ENCODE results near the gene RHCE.
"Not testable (repeated sequence)": the region's sequence is repeated elsewhere in the genome, so short reads cannot be mapped to it uniquely, and the experiment has no call there.

Gene RHCE

DNA sequence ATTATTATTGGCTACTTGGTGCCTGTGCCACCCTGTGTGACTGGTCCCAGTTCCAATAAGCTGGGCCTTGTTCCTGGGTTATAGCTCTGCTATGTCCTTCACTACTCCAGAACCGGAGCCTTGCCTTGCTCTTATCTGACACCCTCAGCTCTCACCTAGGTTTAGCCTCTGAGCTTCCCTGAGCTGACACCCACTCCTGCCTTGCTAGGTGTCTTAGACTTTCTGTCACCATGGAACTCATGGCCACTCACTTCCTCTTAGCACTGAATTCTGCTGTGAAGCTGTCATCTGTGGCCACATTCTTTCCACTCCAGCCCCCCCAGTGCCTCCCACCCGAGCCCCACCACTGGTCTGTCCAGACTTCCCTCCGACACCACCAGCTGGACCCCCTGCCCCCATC is 30.9 kb downstream of the RHCE start:
- not testable (repeated sequence) for DNase-seq

DNA sequence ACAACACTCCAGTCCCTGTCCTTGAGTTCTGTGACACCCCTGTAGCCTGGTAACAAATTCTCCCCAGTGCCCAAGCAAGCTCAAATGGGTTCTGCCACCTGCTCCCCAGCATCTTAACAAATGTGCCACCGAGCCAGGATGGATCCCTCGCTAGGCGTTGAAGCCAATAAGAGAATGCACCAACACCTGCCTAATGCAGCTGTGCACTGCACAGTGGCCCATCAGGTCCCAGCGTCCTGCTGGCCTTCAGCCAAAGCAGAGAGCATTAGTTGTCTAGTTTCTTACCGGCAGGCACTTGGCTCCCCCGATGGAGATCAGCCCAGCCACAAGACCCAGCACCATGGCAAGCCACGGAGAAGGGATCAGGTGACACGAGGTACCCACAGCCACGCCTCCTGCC is 31.9 kb downstream of the RHCE start:
- not testable (repeated sequence) for DNase-seq

DNA sequence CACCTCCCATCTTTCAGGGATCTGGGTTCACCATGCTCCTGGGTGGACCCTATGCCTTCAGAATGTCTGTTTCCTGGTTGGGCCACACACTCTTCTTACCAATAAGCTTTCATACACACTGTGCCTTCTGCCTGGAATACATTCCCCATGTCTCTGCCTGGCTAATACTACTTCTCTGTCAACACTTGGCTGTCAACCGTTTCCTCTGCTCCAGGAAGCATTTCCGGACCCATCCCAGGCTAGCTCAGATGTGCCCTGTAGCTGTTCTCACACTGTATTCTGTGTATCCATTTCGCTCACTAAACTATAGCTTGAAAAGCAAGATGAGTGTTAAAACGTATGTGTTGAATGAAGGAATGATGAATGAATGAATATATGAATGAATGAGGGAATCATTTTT is 33.5 kb downstream of the RHCE start:
- DNase-seq = not testable (repeated sequence)

DNA sequence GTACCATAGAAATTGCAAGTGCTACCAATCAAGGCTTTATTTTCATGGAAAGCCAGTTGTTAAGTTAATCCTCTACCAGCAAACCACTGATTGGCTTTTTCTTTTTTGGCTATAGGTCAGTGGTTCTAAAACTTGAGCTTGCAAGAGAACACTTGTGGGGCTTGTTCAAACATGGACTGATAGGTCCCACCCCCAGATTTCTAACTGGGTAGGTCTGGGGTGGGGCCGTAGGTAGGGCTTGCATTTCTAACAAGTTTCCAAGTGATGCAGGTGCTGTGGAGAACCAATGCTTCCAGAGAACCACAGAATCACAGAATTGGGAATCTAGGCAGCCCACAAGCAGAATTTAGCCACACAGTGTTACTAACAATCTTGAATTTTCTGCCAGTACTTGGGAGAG is 36.8 kb downstream of the RHCE start:
- DNase-seq = not testable (repeated sequence)

DNA sequence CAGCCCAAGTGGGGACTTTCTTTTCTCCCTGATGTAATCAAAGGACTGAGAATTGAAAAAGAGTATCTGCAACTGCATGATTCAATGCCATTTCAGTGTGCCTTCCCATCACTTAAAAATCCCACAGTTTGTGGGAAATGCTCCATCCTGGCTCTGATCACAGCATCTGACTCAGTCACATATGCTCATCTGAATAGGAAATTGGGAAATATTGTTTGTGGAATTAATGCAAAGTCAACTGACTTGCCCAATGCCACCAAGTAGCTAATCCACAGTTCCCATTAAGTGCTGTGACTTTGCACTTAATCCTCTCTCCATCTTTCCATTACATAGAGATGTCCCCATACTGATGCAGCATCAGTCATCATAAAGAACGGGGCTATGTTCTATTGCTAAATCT is 37.5 kb downstream of the RHCE start:
- DNase-seq = not testable (repeated sequence)

DNA sequence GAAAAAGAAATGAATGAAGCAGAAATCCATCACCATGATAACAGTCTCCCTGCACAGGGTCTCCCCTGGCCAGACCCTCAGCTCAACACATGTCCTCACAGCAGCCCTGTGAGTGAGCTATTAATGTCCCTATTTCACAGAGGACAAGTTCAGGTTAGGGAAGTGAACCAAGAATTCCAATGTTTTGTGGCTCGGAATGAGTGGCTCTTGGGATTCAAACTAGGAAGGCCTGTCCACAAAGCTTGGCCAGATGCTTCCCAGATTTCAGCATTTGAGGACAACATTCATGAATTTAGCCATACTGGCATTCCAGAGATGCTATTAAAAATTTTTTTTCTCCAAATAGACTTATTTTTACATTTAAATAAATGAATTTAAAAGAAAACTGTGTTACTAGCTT is 38.1 kb downstream of the RHCE start:
- DNase-seq = not testable (repeated sequence)

DNA sequence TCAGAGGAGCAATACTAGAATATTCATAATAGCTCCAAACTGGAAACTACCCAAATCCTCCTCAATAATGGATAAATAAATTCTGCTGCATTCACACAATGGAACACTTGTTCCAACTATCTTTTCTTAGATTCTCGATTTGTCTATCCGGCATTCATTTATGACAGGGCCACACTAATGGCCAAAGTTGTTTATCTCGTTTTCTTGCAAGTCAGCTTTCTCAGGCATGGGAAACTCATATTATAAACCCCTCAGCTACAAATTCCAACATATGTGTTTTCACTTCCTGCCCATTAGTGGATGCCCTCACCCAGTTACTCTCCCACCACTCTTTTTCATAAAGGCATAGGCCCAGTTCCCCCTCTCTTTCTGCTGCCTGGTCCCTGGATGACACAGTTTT is 42.3 kb downstream of the RHCE start:
- not testable (repeated sequence) for DNase-seq

DNA sequence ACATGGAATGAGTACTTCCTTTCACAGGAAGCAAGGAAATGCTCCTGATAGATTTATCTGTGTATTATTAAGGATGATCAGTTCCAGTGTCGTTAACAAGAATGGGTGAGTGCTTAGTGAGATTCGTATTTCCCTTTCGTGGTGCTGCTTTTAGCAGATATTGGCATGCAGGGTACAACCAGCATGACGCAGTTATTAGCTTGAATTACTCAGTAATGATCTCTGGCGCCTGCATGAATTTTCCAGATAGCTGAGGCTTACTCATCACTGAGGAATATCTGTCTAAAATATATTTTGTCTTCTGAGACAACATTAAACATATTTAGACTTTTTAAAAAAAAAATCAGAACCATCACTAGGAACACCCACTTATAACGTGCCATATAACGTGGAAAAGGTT is 48.9 kb downstream of the RHCE start:
- not testable (repeated sequence) for DNase-seq

DNA sequence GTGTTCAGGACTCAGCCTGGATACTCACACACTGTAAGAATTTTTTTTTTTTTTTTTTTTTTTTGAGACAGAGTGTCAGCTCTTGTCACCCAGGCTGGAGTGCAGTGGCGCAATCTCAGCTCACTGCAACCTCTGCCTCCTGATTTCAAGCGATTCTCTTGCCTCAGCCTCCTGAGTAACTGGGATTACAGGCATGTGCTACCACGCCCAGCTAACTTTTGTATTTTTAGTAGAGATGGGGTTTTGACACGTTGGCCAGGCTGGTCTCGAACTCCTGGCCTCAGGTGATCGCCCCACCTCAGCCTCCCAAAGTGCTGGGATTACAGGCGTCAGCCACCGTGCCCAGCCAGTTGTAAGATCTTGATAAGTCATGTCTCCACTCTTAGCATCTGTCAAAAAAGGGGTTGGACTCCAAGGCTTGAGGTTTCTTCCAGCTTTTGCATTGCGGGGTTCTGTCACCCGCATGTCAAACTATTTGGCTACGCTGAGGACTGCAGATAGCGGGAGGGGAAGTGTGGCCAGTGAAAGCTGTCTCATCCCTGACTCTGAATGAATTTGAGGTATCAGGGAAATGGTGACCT is 50.8 kb downstream of the RHCE start:
- not testable (repeated sequence) for DNase-seq

DNA sequence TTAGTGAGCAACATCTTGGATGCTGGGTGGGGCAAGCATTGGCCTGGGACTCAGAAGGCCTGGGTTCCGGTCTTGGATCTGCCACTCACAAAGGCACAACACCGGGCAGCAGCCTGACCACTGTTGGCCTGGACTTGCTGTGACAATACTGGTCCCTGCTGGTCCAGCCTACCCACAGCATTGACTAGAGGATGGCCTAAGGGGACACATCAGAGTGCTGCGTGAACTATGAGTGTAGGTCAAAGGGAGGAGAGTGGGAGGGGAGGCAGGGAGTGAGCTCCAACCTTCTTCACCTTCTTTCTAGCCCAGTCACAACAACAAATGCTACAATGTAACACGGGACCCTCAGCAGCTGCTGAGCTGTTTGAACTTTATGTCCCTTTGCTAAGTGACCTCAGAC is 51.4 kb downstream of the RHCE start:
- DNase-seq = no peak

DNA sequence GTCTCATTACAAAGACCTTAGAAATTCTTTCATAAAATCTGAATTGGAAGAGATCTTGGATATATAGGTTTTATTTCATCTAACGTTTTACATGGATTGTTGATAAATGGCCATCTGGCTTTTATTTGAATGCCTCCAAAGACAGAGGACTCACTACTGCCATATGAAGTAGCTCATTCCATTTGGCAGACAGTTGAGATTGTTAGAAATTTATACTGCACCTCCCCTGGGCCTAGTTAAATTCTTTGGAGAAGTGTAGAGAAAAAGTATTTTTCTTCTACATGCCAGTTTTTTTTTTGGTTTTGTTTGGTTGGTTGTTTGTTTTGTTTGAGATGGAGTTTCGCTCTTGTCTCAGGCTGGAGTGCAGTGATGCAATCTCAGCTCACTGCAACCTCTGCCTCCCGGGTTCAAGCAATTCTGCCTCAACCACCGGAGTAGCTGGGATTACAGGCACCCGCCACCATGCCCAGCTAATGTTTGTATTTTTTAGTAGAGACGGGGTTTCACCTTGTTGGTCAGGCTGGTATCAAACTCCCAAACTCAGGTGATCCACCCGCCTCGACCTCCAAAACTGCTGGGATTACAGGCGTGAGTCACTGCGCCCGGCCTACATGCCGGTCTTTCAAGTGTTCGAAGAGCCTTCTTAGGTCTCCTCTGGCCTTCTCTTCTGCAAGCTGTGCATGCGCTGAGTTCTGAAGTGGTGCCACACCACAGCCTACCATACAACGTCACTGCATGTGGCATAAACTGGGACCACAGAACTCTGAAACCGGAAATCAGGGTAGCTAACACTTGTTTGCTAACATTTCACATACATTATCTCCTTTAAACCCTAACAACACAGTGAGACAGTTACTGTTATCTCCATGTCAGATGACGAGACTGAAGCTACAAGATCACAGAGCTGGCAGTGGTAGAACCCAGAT is 57.7 kb downstream of the RHCE start:
- DNase-seq = not testable (repeated sequence)

DNA sequence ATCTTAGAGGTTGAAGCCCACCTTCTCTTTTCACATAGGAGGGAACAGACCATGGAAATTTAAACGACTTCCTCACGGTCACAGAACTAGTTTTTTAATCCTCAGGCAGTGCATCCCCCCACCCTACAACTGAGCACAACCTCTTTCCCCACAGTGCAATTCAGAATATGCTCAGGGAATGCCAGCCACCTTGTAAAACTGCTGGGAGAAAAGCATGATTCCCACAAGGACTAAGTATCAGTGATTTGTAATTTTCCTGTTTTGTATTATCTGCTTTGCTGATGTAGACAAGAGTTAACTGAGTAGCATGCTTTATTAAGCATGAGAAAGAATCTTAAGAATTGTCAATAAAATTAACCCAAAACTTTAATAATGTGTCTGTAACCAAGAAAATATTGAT is 58.7 kb downstream of the RHCE start:
- no peak for DNase-seq

DNA sequence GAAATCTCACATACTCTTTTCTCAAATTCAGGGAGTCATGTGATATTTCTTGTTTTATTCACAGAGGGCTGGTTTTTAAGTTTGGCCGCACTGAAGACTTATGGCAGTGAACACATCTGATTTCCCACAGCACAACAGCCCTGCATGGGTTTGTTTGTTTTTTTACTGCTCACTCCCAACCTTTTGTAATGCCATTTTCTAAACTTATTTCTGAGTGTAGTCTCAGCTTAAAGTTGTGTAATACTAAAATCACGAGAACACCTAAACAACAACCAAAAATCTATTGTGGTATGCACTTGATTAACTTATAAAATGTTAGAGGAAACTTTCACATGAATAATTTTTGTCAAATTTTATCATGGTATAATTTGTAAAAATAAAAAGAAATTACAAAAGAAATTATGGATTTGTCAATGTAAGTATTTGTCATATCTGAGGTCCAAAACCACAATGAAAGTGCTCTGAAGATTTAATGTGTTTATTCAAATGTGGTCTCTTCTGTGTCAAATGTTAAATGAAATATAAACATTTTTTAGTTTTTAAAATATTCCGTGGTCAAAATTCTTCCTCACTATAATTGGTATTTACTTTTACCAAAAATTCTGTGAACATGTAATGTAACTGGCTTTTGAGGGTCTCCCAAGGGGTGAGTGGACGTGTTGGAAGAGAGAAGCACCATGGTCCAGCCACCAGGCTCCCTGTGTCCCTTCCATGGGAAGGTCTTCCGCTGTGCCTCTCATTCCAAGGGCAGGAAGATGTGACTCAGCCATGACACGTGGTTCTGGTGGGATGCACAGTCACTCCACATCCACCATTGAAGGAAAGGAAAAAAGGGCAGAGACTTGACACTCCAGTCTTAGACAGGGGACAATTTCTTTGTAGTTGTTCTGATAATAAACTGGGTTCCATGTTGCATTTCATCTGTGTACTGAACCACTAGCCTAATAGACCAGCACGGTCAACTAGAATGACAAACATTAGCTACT is 59.7 kb downstream of the RHCE start:
- DNase-seq = no peak

DNA sequence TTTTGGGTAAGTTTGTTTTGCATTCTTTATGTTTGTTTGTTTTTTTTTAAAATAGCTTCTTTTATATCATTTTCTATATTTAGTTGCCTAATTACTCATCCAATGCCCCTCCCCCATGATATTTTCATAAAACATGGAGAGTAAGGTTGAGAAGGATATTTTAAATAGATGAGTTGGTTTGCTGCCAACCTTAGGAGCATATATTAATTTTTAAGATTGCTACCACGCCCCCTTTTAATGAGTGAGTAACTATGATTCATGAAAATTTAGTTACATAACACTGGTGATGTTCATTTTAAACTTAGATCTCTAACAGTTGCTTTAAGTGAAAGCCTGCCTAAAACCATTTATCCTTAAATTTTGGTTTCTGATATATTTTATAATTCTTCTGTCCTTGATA is 63.8 kb downstream of the RHCE start:
- DNase-seq = no peak

DNA sequence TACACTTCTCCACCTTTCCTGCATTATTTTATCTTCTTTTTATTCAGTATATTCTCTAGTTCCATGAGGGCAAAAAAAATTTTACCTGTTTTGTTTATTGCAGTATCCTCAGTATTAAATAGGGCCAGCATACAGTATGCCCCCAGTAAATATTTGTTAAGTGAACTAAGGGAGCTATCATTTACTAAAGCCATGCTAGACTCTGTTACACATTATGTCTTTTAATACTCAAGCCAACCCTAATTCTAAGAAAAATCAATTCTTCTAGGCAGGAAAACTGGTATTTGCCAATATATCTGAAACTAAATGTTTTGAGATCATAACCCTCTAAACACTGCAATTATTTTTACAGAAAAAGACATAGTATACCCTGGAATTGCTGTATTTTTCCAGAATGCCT is 64.2 kb downstream of the RHCE start:
- no peak for DNase-seq

DNA sequence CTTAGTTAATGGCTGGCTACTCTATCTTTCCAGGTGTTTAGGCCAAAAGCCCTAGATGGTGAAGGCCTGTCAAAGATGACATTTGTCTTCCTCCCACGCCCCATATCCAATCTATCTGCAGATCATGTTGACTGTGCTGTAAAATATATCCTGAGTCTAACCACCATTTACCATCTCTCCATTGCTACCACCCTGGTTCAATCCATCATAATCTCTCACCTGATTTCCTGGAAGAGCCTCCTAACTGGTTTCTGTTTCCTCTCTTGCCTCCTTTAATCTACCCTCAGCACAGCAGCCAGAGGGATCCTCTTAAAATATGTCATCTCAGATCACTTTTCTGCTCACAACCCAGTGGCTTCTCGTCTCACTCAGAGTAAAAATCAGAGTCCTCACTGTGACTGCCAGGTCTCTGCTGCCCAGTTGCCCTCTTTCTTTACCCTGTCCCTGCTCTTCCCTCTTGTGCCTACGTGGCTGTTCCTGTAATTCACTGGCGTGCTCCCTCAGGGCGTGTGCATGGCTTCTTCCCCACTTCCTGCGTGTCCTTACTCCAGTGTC is 64.7 kb downstream of the RHCE start:
- DNase-seq = no peak

DNA sequence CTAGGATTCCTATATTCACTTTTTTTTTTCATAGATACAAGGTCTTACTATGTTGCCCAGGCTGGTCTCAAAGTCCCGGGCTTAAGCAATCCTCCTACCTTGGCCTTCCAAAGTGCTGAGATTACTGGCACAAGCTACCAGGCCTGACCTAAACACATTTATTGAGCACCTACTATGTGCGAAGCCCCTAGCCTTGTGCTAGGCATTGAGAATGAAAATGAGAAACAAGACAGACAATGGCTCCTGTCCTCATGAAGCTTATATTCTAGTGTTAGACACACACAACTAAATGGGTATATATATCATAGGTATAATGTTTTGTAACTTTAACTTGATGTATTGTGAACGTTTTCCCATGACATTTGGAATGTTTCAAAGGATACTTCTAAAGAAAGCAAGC is 71.0 kb downstream of the RHCE start:
- no peak for DNase-seq

DNA sequence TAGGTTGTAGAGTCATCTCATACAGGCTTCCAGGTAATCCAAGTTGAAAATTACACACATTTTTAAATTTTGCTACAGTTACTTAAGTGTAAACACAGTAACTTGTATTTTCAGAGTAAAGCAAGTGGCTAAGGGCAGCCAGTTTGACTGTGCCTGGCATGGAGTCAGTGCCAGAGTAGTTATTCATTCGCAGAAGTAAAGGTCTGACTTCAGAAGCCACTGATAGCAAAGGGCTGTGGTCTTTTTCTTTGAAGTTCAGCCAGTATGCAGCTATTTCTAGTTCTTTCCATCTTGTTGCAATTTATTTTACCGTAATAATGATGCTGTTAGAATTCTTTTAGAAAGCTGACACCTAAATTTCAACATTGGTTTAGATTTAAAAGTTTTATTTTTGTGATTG is 73.1 kb downstream of the RHCE start:
- DNase-seq = no peak

DNA sequence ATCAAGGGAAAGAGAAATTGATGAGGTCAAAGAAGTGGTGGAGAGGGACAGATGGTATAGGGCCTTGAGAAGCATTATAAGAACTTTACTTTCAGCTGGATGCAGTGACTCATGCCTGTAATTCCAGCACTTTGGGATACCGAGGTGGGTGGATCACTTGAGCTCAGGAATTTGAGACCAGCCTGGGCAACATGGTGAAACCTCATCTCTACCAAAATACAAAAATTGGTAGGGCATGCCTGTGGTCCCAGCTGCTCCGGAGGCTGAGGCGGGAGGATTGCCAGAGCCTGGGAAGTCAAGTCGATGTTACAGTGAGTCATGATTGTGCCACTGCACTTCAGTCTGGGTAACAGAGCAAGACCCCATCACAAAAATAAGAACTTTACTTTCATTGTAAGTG is 76.8 kb downstream of the RHCE start:
- no peak for DNase-seq

DNA sequence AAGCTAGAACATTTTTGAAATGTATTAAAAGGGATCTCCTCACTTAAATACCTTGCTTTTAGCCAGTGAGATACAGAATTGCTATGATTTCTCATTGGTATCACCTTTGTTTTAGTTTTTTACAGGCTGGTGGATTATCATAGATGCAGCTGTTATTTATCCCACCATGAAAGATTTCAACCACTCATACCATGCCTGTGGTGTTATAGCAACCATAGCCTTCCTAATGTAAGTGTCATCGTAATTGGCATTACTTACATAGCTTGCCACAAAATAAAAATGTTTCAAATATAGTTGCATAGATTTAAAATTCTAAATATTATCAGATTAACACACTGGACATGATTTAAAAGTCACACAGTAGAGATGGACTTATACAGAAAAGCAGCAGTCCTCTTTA is 77.8 kb downstream of the RHCE start:
- DNase-seq = no peak

DNA sequence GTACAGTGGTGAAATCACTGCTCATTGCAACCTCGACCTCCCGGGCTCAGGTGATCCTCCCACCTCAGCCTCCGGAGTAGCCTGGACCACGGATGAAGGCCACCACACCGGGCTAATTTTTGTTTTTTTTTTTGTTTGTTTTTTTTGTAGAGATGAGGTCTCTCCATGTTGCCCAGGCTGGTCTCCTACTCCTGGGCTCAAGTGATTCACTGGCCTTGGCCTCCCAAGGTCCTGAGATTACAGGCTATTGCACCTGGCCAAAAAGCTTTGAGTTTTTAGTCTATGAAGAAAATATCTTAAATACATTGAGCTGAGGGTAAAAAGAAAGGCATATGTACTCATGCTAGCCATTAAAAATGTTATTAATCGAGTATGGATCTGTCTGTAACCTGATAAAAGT is 78.9 kb downstream of the RHCE start:
- DNase-seq = no peak

DNA sequence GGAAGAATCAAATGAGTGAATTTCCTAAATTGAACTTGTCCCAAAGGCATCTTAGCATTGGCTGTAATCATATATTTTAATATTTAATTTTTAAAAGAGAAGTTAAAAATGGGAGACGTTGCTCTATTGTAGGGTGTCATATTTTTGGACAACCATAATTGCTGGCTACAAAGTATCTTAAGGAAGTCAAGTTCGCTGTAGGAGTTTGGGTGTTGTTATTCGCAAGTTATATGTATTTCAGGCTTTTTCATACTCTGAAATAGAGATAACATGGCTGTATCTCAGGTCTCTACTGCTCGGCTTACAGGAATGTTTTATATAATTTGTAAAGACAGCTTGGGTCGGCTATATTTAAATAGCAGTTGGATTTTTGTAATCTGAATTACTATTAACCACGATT is 81.6 kb downstream of the RHCE start:
- no peak for DNase-seq
